SU-DHL-6 (cell line): ENCODE results near the gene MAP3K7.

Experiments
- H2AFZ ChIP-seq: fragments of 200-600 bp; sonication (generic); 2 replicates; pipeline ENCODE4 v1.6.1; 2014; ENCODE audit warnings: low read depth, mild to moderate bottlenecking, moderate library complexity, mixed read lengths, antibody characterized with exemption, low read length; ENCODE audit not compliant: severe bottlenecking
- H3F3A ChIP-seq: fragments of 200-600 bp; shearing (Covaris generic); 2 replicates; pipeline ENCODE4 v1.6.0; 2016; ENCODE audit warnings: antibody characterized with exemption, mild to moderate bottlenecking; ENCODE audit not compliant: insufficient read depth
- H3K27ac ChIP-seq: fragments of 200-600 bp; sonication (generic); 2 replicates; pipeline ENCODE4 v1.5.1; 2016; ENCODE audit warnings: low read depth, mild to moderate bottlenecking, low read length, moderate library complexity, mixed read lengths
- H3K27me3 ChIP-seq: fragments of 200-600 bp; sonication (generic), shearing (Covaris generic); 2 replicates; pipeline ENCODE4 v1.6.0; 2014; ENCODE audit warnings: mild to moderate bottlenecking, low read length
- H3K36me3 ChIP-seq: fragments of 200-600 bp; sonication (generic); 2 replicates; pipeline ENCODE4 v1.6.1; 2014; ENCODE audit warnings: mild to moderate bottlenecking, low read length, mixed read lengths
- H3K4me2 ChIP-seq: fragments of 300-600, 200-600 bp; shearing (Covaris generic), sonication (generic); 2 replicates; pipeline ENCODE4 v1.6.0; 2014; ENCODE audit warnings: low read length, low read depth, mild to moderate bottlenecking; ENCODE audit not compliant: poor library complexity, severe bottlenecking
- H3K4me3 ChIP-seq: fragments of 200-600 bp; sonication (generic); 2 replicates; pipeline ENCODE4 v1.5.1; 2014; ENCODE audit warnings: antibody characterized with exemption, low read length, mild to moderate bottlenecking, mixed read lengths; ENCODE audit not compliant: insufficient read depth, poor library complexity, severe bottlenecking
- H3K79me2 ChIP-seq: fragments of 200-600 bp; sonication (generic); 2 replicates; pipeline ENCODE4 v1.6.1; 2014; ENCODE audit warnings: mild to moderate bottlenecking, low read length, moderate library complexity; ENCODE audit not compliant: insufficient read depth
- H3K9ac ChIP-seq: fragments of 200-600 bp; sonication (generic); 2 replicates; pipeline ENCODE4 v1.7.0; 2014; ENCODE audit warnings: mild to moderate bottlenecking, low read length
- H3K9me2 ChIP-seq: fragments of 200-600 bp; sonication (generic); replicated peaks from 2 replicates; pipeline ENCODE4 v1.6.1; 2014; ENCODE audit warnings: low read length; ENCODE audit not compliant: insufficient read depth
- H3K9me3 ChIP-seq: fragments of 200-600 bp; sonication (generic); 2 replicates; pipeline ENCODE4 v1.6.1; 2014; ENCODE audit warnings: low read length, mixed read lengths; ENCODE audit not compliant: insufficient read depth
- H4K20me1 ChIP-seq: fragments of 200-600 bp; sonication (generic); 2 replicates; pipeline ENCODE4 v1.6.1; 2014; ENCODE audit warnings: low read depth, mild to moderate bottlenecking, antibody characterized with exemption, low read length, moderate library complexity, mixed read lengths
- EZH2phosphoT487 ChIP-seq: fragments of 200-600 bp; sonication (generic), shearing (Covaris generic); conservative IDR thresholded peaks from 2 replicates; pipeline ENCODE4 v1.6.1; 2018; ENCODE audit warnings: mild to moderate bottlenecking, antibody characterized with exemption, low read length, moderate library complexity, mixed read lengths
- TF ChIP-seq, protein P1 (sequence below): fragments of 200-600 bp; sonication (generic); IDR thresholded peaks from one replicate; pipeline ENCODE4 v1.5.1; 2017; ENCODE audit warnings: antibody characterized with exemption, mild to moderate bottlenecking, low read length, moderate library complexity; ENCODE audit not compliant: insufficient read depth, poor library complexity, severe bottlenecking

MAP3K7 gene

GRCh38 chr6:90544741-90545140 lies 42.1 kb downstream of the MAP3K7 start:
- Histone ChIP-seq H3K27ac (no peak overlapping the region), H3K9me2 (no peaks in the 10 kb centered on the region), H3K79me2 (no peaks in the 10 kb centered on the region), H2AFZ (no peak overlapping the region), H3F3A (no peaks in the 10 kb centered on the region), H3K36me3 (peaks cover 34% of the 10 kb centered on the region), H3K9me3 (no peaks in the 10 kb centered on the region), H3K4me2 (no peak overlapping the region), H3K27me3 (no peaks in the 10 kb centered on the region), H4K20me1 (no peaks in the 10 kb centered on the region), H3K4me3 (no peak overlapping the region), H3K9ac (no peak overlapping the region)
- TF ChIP-seq EZH2phosphoT487, result no peak
- TF ChIP-seq, protein P1, sequence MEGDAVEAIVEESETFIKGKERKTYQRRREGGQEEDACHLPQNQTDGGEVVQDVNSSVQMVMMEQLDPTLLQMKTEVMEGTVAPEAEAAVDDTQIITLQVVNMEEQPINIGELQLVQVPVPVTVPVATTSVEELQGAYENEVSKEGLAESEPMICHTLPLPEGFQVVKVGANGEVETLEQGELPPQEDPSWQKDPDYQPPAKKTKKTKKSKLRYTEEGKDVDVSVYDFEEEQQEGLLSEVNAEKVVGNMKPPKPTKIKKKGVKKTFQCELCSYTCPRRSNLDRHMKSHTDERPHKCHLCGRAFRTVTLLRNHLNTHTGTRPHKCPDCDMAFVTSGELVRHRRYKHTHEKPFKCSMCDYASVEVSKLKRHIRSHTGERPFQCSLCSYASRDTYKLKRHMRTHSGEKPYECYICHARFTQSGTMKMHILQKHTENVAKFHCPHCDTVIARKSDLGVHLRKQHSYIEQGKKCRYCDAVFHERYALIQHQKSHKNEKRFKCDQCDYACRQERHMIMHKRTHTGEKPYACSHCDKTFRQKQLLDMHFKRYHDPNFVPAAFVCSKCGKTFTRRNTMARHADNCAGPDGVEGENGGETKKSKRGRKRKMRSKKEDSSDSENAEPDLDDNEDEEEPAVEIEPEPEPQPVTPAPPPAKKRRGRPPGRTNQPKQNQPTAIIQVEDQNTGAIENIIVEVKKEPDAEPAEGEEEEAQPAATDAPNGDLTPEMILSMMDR, result no peak

GRCh38 chr6:90544081-90544480 lies 42.8 kb downstream of the MAP3K7 start:
- no peaks in the 10 kb centered on the region for H3K79me2 ChIP-seq
- H3K27ac ChIP-seq, result no peak overlapping the region
- H3F3A ChIP-seq, result no peaks in the 10 kb centered on the region
- TF ChIP-seq, protein P1, result no peak
- TF ChIP-seq EZH2phosphoT487, result no peak
- no peak overlapping the region for H3K4me3 ChIP-seq
- H3K36me3 ChIP-seq, result peaks cover 32% of the 10 kb centered on the region
- no peaks in the 10 kb centered on the region for H3K9me3 ChIP-seq
- H2AFZ ChIP-seq, result no peak overlapping the region
- no peaks in the 10 kb centered on the region for H3K27me3 ChIP-seq
- no peaks in the 10 kb centered on the region for H3K9me2 ChIP-seq
- H4K20me1 ChIP-seq, result no peaks in the 10 kb centered on the region
- no peak overlapping the region for H3K9ac ChIP-seq
- H3K4me2 ChIP-seq, result no peak overlapping the region

DNA sequence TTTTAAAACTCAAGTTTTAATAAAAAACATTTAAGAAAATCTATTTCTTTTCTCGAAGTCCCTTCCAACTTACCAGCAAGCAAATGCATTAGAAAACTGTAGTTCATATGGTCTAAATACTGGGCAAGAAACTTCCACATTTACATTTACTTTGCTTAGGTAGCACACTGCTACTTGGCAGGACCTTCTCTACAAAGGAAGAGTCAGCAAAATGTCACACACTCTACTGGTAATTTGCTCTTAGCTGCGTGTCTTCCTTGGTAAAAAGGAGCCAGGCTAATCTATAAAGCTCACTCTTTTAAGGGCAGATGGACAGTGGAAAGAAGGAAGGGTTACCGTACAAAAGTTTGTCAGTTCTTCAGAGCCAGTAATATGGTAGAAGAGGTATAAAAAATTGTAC lies 45.7 kb downstream of the MAP3K7 start:
- no peak overlapping the region for H3K4me3 ChIP-seq
- H2AFZ ChIP-seq, result no peak overlapping the region
- no peaks in the 10 kb centered on the region for H4K20me1 ChIP-seq
- H3K79me2 ChIP-seq, result no peaks in the 10 kb centered on the region
- H3K9me2 ChIP-seq, result no peaks in the 10 kb centered on the region
- TF ChIP-seq, protein P1, result no peak
- no peak for TF ChIP-seq EZH2phosphoT487
- no peak overlapping the region for H3K27ac ChIP-seq
- H3F3A ChIP-seq, result no peaks in the 10 kb centered on the region
- H3K4me2 ChIP-seq, result no peak overlapping the region
- H3K9me3 ChIP-seq, result no peaks in the 10 kb centered on the region
- peaks cover 11% of the 10 kb centered on the region; the same call in 1 of the 2 replicates for H3K36me3 ChIP-seq
- no peak overlapping the region for H3K9ac ChIP-seq
- no peaks in the 10 kb centered on the region for H3K27me3 ChIP-seq
